ENCODE data around the gene PAPSS2.
"Not testable (repeated sequence)": the region's sequence is repeated elsewhere in the genome, so short reads cannot be mapped to it uniquely, and the experiment has no call there.

PAPSS2 gene

GRCh38 chr10:87705339-87705738, 45.7 kb downstream of the PAPSS2 start:
- no peak for DNase-seq (ENCODE audit: low spot score)

GRCh38 chr10:87706731-87707130, 47.1 kb downstream of the PAPSS2 start:
- DNase-seq (ENCODE audit: low spot score): no peak

- no peak for DNase-seq (ENCODE audit: low spot score)
Measured at GRCh38 chr10:87707254-87707653, 47.6 kb downstream of the PAPSS2 start.

- DNase-seq (ENCODE audit: low spot score): no peak
Measured at GRCh38 chr10:87712913-87713616, 53.4 kb downstream of the PAPSS2 start.

GRCh38 chr10:87713707-87714106, 54.0 kb downstream of the PAPSS2 start:
- DNase-seq (ENCODE audit: low spot score): no peak

GRCh38 chr10:87715552-87716347, 56.1 kb downstream of the PAPSS2 start:
- DNase-seq (ENCODE audit: low spot score): no peak

GRCh38 chr10:87716348-87716670, 56.6 kb downstream of the PAPSS2 start:
- no peak for DNase-seq (ENCODE audit: low spot score)

- DNase-seq (ENCODE audit: low spot score): no peak
Measured at GRCh38 chr10:87720665-87721064, 61.0 kb downstream of the PAPSS2 start.

- DNase-seq (ENCODE audit: low spot score): no peak
Measured at GRCh38 chr10:87721781-87722180, 62.1 kb downstream of the PAPSS2 start.

GRCh38 chr10:87722716-87723115, 63.0 kb downstream of the PAPSS2 start:
- DNase-seq (ENCODE audit: low spot score): no peak

- no peak for DNase-seq (ENCODE audit: low spot score)
Measured at GRCh38 chr10:87723500-87723899, 63.8 kb downstream of the PAPSS2 start.

- no peak for DNase-seq (ENCODE audit: low spot score)
Measured at GRCh38 chr10:87724789-87725188, 65.1 kb downstream of the PAPSS2 start.

GRCh38 chr10:87729940-87730339, 70.3 kb downstream of the PAPSS2 start:
- no peak for DNase-seq (ENCODE audit: low spot score)

GRCh38 chr10:87733081-87733480, 73.4 kb downstream of the PAPSS2 start:
- no peak for DNase-seq (ENCODE audit: low spot score)

- peak; percentile 35 for DNase-seq (ENCODE audit: low spot score)
Measured at GRCh38 chr10:87734987-87735827, 75.5 kb downstream of the PAPSS2 start.

- DNase-seq (ENCODE audit: low spot score): not testable (repeated sequence)
Measured at GRCh38 chr10:87738253-87738652, 78.6 kb downstream of the PAPSS2 start.

- no peak for DNase-seq (ENCODE audit: low spot score)
Measured at GRCh38 chr10:87739703-87740102, 80.0 kb downstream of the PAPSS2 start.

- no peak for DNase-seq (ENCODE audit: low spot score)
Measured at GRCh38 chr10:87740254-87740655, 80.6 kb downstream of the PAPSS2 start.

- DNase-seq (ENCODE audit: low spot score): not testable (repeated sequence)
Measured at GRCh38 chr10:87742992-87743610, 83.4 kb downstream of the PAPSS2 start.

- DNase-seq (ENCODE audit: low spot score): no peak
Measured at GRCh38 chr10:87744606-87745005, 84.9 kb downstream of the PAPSS2 start.

- DNase-seq (ENCODE audit: low spot score): no peak
Measured at GRCh38 chr10:87746911-87747310, 87.2 kb downstream of the PAPSS2 start.

- DNase-seq (ENCODE audit: low spot score): not testable (repeated sequence)
Measured at GRCh38 chr10:87748244-87748643, 88.6 kb downstream of the PAPSS2 start.

Data from cerebellar cortex (tissue), 1 donor.